Stimulated activated naive CD8-positive, alpha-beta T cell treated with anti-CD3 and anti-CD28 coated beads, Interleukin-15, Interleukin-2, amounts not matched to agents 100 ng/mL and 50 ng/mL, for 24 hours (primary cell): ENCODE data around the gene RPP25.

Source experiments
- H3K27ac Mint-ChIP-seq: one replicate; pipeline ENCODE4 v1.8.0; 2021; ENCODE audit warnings: mild to moderate bottlenecking, mixed read lengths
- H3K27me3 Mint-ChIP-seq: one replicate; pipeline ENCODE4 v1.8.0; 2021; ENCODE audit warnings: mixed read lengths
- H3K36me3 Mint-ChIP-seq: one replicate; pipeline ENCODE4 v1.8.0; 2021; ENCODE audit warnings: low read depth, mixed read lengths
- H3K4me1 Mint-ChIP-seq: one replicate; pipeline ENCODE4 v1.8.0; 2021; ENCODE audit warnings: low read depth, mixed read lengths
- H3K4me3 Mint-ChIP-seq: one replicate; pipeline ENCODE4 v1.8.0; 2021; ENCODE audit warnings: mild to moderate bottlenecking, mixed read lengths
- H3K9me3 Mint-ChIP-seq: one replicate; pipeline ENCODE4 v1.8.0; 2021; ENCODE audit warnings: mixed read lengths

Gene RPP25

GRCh38 chr15:74978503-74978902 lies 21.9 kb upstream of the RPP25 start:
- peaks cover 10% of the 10 kb centered on the region for H3K27me3 Mint-ChIP-seq
- H3K4me3 Mint-ChIP-seq: no peak overlapping the region
- H3K27ac Mint-ChIP-seq: no peak overlapping the region
- no peaks in the 10 kb centered on the region for H3K9me3 Mint-ChIP-seq
- H3K36me3 Mint-ChIP-seq: no peaks in the 10 kb centered on the region
- peaks cover 26% of the 10 kb centered on the region for H3K4me1 Mint-ChIP-seq

GRCh38 chr15:74978077-74978476 lies 21.5 kb upstream of the RPP25 start:
- peak overlapping the region; percentile 10 for H3K27ac Mint-ChIP-seq
- no peaks in the 10 kb centered on the region for H3K9me3 Mint-ChIP-seq
- no peak overlapping the region for H3K4me3 Mint-ChIP-seq
- H3K36me3 Mint-ChIP-seq: no peaks in the 10 kb centered on the region
- peaks cover 22% of the 10 kb centered on the region for H3K4me1 Mint-ChIP-seq
- peaks cover 10% of the 10 kb centered on the region for H3K27me3 Mint-ChIP-seq

GRCh38 chr15:74977599-74977998 lies 21.0 kb upstream of the RPP25 start:
- peaks cover 18% of the 10 kb centered on the region for H3K4me1 Mint-ChIP-seq
- no peaks in the 10 kb centered on the region for H3K36me3 Mint-ChIP-seq
- peak overlapping the region; percentile 10 for H3K27ac Mint-ChIP-seq
- H3K4me3 Mint-ChIP-seq: no peak overlapping the region
- peaks cover 15% of the 10 kb centered on the region for H3K27me3 Mint-ChIP-seq
- no peaks in the 10 kb centered on the region for H3K9me3 Mint-ChIP-seq

- Mint-ChIP-seq H3K4me1 (peaks cover 18% of the 10 kb centered on the region), H3K4me3 (no peak overlapping the region), H3K27me3 (peaks cover 16% of the 10 kb centered on the region), H3K9me3 (no peaks in the 10 kb centered on the region), H3K27ac (no peak overlapping the region), H3K36me3 (no peaks in the 10 kb centered on the region)
Measured at GRCh38 chr15:74976159-74976558, 19.6 kb upstream of the RPP25 start.

- H3K27ac Mint-ChIP-seq: no peak overlapping the region
- H3K4me1 Mint-ChIP-seq: no peaks in the 10 kb centered on the region
- peaks cover 15% of the 10 kb centered on the region for H3K27me3 Mint-ChIP-seq
- H3K9me3 Mint-ChIP-seq: no peaks in the 10 kb centered on the region
- no peak overlapping the region for H3K4me3 Mint-ChIP-seq
- H3K36me3 Mint-ChIP-seq: no peaks in the 10 kb centered on the region
Measured at GRCh38 chr15:74967670-74968069, 11.1 kb upstream of the RPP25 start.

GRCh38 chr15:74964794-74965193 lies 8.2 kb upstream of the RPP25 start:
- no peak overlapping the region for H3K4me3 Mint-ChIP-seq
- peaks cover 29% of the 10 kb centered on the region for H3K27me3 Mint-ChIP-seq
- H3K4me1 Mint-ChIP-seq: peaks cover 20% of the 10 kb centered on the region
- H3K27ac Mint-ChIP-seq: no peak overlapping the region
- H3K9me3 Mint-ChIP-seq: no peaks in the 10 kb centered on the region
- H3K36me3 Mint-ChIP-seq: no peaks in the 10 kb centered on the region

GRCh38 chr15:74963213-74963612 lies 6.6 kb upstream of the RPP25 start:
- Mint-ChIP-seq H3K4me1 (peaks cover 36% of the 10 kb centered on the region), H3K27me3 (peaks cover 44% of the 10 kb centered on the region), H3K36me3 (no peaks in the 10 kb centered on the region), H3K27ac (no peak overlapping the region), H3K4me3 (no peak overlapping the region), H3K9me3 (no peaks in the 10 kb centered on the region)

GRCh38 chr15:74962671-74963070 lies 6.1 kb upstream of the RPP25 start:
- Mint-ChIP-seq H3K36me3 (no peaks in the 10 kb centered on the region), H3K4me3 (no peak overlapping the region), H3K4me1 (peaks cover 41% of the 10 kb centered on the region), H3K9me3 (no peaks in the 10 kb centered on the region), H3K27me3 (peaks cover 50% of the 10 kb centered on the region), H3K27ac (no peak overlapping the region)

- Mint-ChIP-seq H3K4me3 (no peak overlapping the region), H3K9me3 (no peaks in the 10 kb centered on the region), H3K36me3 (no peaks in the 10 kb centered on the region), H3K4me1 (peaks cover 46% of the 10 kb centered on the region), H3K27me3 (peaks cover 54% of the 10 kb centered on the region), H3K27ac (peak overlapping the region; percentile 28)
Measured at GRCh38 chr15:74962219-74962618, 5.6 kb upstream of the RPP25 start.

- H3K9me3 Mint-ChIP-seq: no peaks in the 10 kb centered on the region
- peaks cover 46% of the 10 kb centered on the region for H3K4me1 Mint-ChIP-seq
- H3K36me3 Mint-ChIP-seq: no peaks in the 10 kb centered on the region
- peak overlapping the region; percentile 80 for H3K27ac Mint-ChIP-seq
- H3K4me3 Mint-ChIP-seq: no peak overlapping the region
- peaks cover 54% of the 10 kb centered on the region for H3K27me3 Mint-ChIP-seq
Measured at GRCh38 chr15:74961616-74962015, 5.0 kb upstream of the RPP25 start.

- Mint-ChIP-seq H3K4me1 (peaks cover 46% of the 10 kb centered on the region), H3K4me3 (peak overlapping the region; percentile 21), H3K36me3 (no peaks in the 10 kb centered on the region), H3K9me3 (no peaks in the 10 kb centered on the region), H3K27me3 (peaks cover 54% of the 10 kb centered on the region), H3K27ac (peak overlapping the region; percentile 80)
Measured at GRCh38 chr15:74960995-74961588, 4.5 kb upstream of the RPP25 start.

GRCh38 chr15:74960286-74960685 lies 3.7 kb upstream of the RPP25 start:
- no peak overlapping the region for H3K4me3 Mint-ChIP-seq
- peaks cover 51% of the 10 kb centered on the region for H3K27me3 Mint-ChIP-seq
- H3K9me3 Mint-ChIP-seq: no peaks in the 10 kb centered on the region
- peak overlapping the region; percentile 19 for H3K27ac Mint-ChIP-seq
- no peaks in the 10 kb centered on the region for H3K36me3 Mint-ChIP-seq
- peaks cover 50% of the 10 kb centered on the region for H3K4me1 Mint-ChIP-seq

- no peaks in the 10 kb centered on the region for H3K9me3 Mint-ChIP-seq
- H3K4me3 Mint-ChIP-seq: peak overlapping the region; percentile 59
- no peaks in the 10 kb centered on the region for H3K36me3 Mint-ChIP-seq
- H3K27ac Mint-ChIP-seq: no peak overlapping the region
- peaks cover 49% of the 10 kb centered on the region for H3K27me3 Mint-ChIP-seq
- H3K4me1 Mint-ChIP-seq: peaks cover 55% of the 10 kb centered on the region
Measured at GRCh38 chr15:74959586-74959939, 3.0 kb upstream of the RPP25 start.

- Mint-ChIP-seq H3K36me3 (no peaks in the 10 kb centered on the region), H3K4me3 (peak overlapping the region; percentile 59), H3K27ac (peak overlapping the region; percentile 45), H3K4me1 (peaks cover 55% of the 10 kb centered on the region), H3K9me3 (no peaks in the 10 kb centered on the region), H3K27me3 (peaks cover 49% of the 10 kb centered on the region)
Measured at GRCh38 chr15:74958908-74959585, 2.5 kb upstream of the RPP25 start.

GRCh38 chr15:74958320-74958907 lies 1.8 kb upstream of the RPP25 start:
- H3K9me3 Mint-ChIP-seq: no peaks in the 10 kb centered on the region
- H3K4me3 Mint-ChIP-seq: peak overlapping the region; percentile 70
- peaks cover 48% of the 10 kb centered on the region for H3K27me3 Mint-ChIP-seq
- peaks cover 55% of the 10 kb centered on the region for H3K4me1 Mint-ChIP-seq
- H3K27ac Mint-ChIP-seq: no peak overlapping the region
- no peaks in the 10 kb centered on the region for H3K36me3 Mint-ChIP-seq
